CD4-positive, alpha-beta T cell treated with Interleukin-1 beta for 1 hour (primary cell): Measurements from ENCODE around the gene TSPAN31.
A peak's percentile ranks its signal among the peaks of the same experiment; 100 is the strongest.

Experiments used
- DNase-seq, 2 donors: peaks; one replicate each; pipeline ENCODE4 v3.0.0-alpha.2; 2020 to 2022

The TSPAN31 gene

GRCh38 chr12:57754411-57755193 lies 9.8 kb downstream of the TSPAN31 start, which contains the start of gene MARCHF9:
Gene MARCHF9, plus strand, starts transcription at chr12:57755103. Its CDS starts 426 bp downstream, at chr12:57755529.
- DNase-seq: peak; percentile 92 to 93

DNA sequence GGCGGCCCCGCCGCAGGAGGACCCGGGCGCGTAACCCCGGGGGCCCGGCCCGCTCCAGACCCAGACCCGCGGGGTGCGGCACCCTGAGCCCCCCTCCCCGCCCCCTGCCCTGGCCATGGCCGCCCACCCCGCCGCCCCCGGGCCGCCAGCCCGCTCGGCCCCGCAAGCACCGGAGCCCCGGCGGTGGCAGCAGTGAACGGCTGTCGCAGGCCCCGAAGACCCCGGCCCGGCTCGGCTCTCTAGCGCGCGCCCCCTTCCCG lies 10.3 kb downstream of the TSPAN31 start:
- DNase-seq: no peak

DNA sequence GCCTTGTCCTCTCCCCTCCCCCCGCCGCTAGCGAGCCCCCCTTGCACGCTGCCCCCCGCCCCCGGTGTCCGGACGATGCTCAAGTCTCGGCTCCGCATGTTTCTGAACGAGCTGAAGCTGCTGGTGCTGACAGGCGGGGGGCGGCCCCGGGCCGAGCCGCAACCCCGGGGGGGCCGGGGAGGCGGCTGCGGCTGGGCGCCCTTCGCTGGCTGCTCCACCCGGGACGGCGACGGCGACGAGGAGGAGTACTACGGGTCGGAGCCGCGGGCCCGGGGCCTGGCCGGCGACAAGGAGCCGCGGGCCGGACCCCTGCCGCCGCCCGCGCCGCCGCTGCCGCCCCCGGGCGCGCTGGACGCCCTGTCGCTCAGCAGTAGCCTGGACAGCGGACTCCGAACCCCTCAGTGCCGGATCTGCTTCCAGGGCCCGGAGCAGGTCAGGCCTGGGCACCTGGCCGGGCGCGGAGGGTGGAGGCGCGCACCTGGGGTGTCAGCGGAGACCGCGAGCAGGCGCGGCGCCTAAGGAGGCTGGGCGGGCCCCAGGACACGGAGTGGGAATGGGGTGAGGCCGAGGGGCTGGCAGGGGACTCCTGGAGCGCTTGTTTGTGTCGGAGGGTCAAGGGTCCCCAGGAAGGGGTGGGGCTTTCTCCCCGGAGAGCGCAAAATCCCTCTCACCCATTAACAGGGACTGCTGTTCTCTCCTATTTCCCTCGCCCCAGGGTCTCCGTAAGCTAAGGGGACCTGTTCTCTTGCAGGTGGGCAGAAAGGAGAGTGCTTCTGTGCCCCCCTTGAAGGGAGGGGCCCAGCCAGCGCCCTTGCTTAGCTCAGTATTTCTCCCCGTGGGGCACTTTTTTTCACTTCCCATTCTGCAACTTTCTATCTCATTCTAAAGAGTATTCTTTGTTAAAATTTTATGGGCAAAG lies 10.9 kb downstream of the TSPAN31 start:
- peak; percentile 47 to 54 for DNase-seq

DNA sequence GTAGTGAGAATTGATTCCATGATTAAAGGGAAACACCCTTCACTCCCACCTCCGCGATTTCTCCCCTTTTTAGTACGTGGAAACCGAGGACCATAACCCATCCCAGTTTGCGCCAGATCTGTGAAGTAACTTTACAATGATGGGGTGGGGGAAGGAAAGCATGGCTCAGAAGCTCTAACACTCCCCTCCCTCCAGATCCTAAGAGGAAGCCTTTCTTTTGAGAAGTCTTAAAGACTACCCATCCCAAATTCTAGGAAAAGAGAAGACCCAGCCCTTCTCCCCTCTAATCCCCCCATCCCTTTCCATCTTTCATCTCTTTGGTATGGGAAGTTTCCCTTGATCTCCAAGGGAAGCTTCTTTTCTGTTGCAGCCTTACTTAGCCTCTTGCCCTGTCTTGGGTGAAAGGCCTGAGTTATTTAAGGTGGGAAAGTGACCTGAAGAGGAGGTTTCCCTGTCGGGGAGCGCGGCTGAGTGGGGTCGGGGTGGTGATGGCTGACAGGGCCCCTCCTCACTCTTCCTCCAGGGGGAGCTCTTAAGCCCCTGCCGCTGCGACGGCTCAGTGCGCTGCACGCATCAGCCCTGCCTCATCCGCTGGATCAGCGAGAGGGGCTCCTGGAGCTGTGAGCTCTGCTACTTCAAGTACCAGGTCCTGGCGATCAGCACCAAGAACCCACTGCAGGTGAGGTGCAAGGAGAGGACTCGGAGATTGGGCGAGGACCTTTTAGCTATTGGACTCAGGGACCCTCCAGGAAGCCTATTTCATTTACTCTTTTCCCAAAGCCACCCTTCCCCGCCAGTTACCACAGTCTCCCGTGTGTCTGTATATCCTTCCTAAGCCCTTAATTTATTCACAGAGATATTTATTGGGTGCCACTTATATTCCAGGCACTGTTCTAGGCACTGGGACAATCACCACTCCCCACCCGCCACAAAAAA lies 11.8 kb downstream of the TSPAN31 start:
- DNase-seq: peak; percentile 73 to 78

GRCh38 chr12:57757771-57758170 lies 12.9 kb downstream of the TSPAN31 start:
- DNase-seq: no peak

DNA sequence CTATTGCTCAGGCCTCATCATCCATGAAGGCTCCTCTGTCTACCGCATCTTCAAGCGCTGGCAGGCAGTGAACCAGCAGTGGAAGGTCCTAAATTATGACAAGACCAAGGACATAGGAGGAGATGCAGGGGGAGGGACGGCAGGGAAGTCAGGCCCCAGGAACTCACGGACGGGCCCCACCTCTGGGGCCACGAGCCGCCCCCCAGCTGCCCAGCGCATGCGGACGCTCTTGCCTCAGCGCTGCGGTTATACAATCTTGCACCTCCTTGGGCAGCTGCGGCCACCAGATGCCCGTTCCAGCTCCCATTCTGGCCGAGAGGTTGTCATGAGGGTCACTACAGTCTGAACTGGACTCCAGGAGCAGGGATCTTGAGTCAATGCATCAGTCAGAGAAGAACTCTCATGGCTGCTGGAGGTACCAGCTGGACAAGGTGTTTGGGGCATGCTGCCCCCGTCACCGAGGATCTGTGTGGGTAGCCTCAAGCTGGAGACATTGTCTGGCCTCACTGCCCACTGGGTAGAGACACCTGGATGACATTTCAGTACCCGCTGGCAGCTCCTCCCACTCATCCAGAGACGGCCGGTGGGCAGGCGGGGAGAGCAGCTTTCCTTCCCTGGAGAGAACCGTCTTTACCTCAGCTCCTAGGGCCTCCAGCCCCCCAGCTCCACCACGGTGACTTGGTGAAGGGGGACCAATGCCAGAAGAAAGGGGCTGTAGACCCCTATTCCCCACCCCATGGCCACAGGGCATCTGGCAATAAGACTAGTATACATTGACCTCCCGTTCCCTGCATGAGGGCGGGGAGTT lies 13.9 kb downstream of the TSPAN31 start:
- DNase-seq: no peak

DNA sequence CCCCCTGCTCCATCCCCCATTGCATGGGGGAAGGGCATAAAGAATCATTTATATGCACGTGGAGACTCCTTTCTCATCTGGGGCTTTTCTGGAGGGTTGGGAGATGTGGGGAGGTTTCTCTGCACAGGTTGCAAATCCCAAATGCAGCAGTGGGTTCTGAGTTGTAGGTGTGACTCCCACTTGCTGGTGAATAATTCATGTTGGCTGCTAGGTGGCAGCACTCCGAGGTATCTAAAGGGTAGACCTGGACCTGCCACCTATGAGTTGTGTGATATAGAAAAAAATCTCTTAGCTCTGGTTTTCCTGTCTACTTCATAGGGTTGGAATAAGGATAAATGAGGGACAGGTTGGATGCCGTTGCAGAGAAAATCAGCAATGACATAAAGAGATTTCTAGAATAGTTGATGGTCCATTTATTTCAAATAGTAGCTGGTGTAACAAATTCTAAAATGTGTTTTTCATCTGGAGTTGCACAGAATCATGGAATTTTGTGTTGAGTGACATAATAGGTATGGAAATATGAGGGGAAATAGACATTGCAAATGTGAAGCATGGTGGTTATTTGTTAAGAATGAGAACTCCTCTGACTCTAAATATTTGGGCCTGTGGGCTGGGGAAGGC lies 14.6 kb downstream of the TSPAN31 start:
- peak; percentile 48 to 64 for DNase-seq

DNA sequence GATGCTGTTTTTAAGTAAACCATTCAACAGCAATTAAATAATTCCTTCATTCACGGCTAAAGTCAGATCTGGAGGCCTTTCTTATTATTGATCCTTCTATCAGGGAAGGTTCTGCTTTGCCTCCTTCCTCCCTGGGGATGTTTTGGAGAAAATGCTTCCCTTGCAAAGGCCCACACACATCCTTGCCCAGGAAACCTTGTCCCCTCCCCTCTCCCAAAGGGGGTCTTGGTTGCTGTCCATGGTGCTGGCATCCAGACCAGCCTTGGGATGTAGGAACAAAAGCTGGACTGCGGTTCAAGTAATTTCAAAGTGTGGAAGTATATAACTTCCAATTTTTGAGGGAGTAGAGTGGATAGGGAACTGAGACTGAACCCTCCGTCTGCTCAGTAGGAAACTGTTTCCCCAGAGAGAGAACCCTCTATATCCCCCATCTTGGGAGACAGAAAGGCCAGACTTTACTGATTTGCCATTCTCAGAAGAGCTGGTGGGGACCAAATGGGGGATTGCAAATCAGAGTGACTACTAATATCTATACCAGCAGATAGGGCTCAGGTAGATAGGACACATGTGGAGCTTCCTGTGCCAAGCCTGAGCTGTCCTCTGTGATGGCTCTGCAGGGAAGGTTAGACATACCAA lies 15.6 kb downstream of the TSPAN31 start:
- no peak for DNase-seq

- DNase-seq: no peak
Measured at GRCh38 chr12:57761391-57761998, 16.7 kb downstream of the TSPAN31 start.

DNA sequence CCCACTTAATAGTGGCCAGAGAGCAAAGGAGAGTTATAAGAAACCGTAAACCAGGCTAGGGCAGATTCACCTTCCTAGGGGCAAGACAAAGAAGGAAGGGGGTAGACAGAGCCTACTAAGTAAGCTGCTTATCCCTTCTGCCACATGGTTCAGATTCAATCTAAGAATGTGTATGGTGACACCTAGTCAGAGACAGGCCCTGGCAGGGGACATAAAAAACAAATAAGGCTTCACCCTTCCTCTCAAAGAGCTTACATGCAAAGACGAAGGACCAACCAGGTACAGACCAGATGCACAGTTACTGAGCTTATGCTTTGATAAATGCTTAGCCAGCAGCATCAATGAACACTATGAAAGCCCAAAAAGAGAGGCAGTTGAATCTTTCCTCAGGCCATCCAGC lies 17.6 kb downstream of the TSPAN31 start:
- no peak for DNase-seq

DNA sequence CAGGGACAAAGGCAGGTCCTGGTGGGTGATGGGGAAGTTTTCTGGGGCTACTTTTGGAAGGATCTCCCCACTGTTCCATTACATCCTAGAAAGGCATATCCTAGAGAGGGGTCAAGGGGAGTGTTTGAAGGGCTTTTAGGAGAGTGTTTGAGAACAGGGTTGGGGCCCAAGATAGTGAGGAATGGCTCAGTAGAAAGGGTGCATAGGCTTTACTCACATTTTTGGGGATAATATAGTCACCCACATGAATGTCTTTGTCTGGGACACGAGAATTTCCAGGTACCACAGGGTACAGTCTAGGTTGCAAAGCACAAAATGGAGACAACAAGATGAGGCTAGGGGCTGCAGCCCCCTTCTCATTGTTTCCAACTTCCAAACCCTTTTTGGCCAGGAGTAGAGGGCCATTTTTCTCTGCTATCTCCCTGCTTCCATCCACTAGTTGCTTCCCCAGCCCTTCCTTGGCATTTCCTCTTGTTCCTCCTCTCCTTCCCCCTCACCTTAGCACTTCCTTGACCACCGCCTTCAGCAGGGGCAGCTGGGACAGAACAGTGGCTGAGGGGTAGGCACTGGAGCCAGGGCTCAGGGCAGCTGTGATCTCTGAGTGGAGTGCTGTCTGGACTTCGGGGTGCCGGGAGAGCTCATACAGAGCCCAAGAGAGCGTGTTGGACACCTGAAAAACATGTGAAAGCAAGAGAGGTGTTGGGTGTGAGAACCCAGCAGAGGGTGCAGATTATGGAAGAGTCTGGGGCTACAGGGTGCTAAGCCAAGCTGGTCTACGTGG lies 19.2 kb downstream of the TSPAN31 start:
- DNase-seq: no peak

GRCh38 chr12:57764662-57765002 lies 19.8 kb downstream of the TSPAN31 start:
- no peak for DNase-seq

DNA sequence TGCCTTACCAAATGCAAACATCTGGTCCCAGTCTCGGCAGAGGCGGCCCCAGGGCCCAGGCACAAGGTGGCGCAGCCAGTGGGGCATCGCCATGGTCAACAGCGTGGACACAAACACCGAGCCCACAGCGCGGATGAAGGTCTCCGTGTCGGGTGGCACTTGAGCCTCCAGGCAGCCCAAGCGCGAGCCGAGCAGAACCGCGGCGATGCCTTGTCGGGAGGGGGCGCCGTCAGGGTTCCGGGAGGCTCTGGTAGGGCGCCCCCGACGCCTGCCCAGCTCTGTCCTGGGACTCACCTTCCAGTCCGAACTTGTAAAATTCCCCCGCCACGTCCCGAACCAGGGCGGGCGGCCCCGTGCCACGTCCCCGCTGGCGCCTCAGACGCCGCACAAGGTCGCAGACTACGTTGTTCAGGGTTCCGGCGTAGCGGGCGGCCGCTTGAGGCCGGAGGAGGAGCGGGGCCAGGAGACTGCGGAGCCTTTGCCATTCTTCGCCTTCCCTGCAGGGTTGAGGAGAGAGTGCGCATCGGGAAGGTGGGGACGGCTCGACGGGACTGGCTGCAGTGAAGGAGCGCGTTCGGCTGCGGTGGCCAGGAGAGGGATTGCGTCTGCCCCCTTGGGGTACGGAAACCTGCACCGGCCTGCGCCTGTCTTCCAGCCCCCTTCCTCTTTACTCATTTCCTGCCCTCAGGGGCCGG lies 20.3 kb downstream of the TSPAN31 start:
- peak; percentile 42 to 50 for DNase-seq

DNA sequence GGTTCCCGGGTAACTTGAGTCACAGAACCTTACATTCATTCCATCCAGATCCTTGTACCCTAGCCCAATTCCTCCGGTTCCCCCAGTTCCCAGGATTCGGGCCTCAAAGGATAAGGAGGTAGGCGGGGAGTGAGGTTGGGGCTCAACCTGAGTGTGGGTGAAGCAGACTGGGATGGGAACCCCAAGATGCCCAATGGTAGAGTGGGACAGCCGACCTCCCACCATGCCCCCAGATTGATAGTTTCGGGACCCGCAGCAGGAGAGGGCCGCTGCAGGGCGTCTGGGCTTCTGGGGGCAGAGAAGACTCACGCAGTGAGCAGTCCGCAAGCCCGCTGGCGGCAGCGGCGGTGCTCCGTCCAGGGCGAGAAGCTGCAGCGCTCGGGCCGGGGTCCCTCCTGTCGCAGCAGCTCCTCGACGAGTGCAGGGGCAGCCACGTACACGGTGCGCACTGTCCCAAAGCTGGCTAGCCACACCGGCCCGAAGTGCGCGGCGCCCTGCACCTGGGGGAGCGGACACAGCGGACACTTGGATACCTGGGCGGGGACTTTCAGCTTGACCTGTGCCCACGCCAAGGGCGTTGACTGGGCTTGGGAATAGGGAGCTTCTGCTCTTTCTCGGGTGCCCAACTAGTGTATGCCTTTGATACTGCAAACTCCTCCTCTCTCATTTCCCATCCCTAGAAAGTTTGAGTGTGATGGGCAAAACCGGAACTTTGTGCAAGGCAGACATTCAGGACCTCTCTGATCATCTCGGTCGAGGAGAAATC lies 21.0 kb downstream of the TSPAN31 start:
- DNase-seq: no peak

- no peak for DNase-seq
Measured at GRCh38 chr12:57766464-57767304, 21.8 kb downstream of the TSPAN31 start, which contains the start of gene CYP27B1. Gene CYP27B1, minus strand, starts transcription at chr12:57767078. Its CDS starts 37 bp downstream, at chr12:57767041.

DNA sequence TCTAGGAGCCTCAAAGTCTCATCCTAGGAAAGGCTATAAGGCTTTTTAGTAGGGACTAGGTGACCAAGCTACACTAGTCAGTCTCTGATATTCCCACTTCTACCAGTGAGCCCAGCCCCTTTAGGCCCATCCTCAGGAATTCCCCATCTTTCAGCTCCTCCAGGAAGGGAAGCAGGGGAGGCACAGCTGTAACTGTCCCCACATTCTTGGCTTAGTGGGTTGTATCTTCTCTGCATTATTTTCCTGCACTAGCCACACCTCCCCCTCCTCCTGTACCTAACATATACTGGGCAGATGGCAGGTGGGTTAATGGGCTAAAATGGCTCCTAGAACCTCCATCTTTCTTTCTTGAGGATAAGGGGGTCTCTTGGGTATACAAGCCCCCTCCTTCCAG lies 22.5 kb downstream of the TSPAN31 start:
- DNase-seq: no peak

DNA sequence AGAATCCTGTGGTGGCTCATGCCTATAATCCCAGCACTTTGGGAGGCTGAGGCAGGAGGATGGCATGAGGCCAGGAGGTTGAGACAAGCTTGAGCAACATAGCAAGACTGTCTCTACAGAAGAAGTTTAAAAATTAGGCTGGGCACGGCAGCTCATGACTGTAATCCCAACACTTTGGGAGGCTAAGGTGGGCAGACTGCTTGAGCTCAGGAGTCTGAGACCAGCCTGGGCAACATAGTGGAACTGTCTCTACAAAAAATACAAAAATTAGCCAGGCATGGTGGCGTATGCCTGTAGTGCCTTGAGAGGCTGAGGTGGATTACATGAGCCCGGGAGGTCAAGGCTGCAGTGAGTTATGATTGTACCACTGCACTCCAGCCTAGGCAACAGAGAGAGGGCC lies 23.0 kb downstream of the TSPAN31 start:
- no peak for DNase-seq
